Measurements from ENCODE around the gene STAT6.

Gene STAT6

GRCh38 chr12:57146092-57146491 is 34.9 kb upstream of the STAT6 start:
- no peak for DNase-seq

- no peak for DNase-seq
Measured at GRCh38 chr12:57145460-57146059, 34.4 kb upstream of the STAT6 start.

DNA sequence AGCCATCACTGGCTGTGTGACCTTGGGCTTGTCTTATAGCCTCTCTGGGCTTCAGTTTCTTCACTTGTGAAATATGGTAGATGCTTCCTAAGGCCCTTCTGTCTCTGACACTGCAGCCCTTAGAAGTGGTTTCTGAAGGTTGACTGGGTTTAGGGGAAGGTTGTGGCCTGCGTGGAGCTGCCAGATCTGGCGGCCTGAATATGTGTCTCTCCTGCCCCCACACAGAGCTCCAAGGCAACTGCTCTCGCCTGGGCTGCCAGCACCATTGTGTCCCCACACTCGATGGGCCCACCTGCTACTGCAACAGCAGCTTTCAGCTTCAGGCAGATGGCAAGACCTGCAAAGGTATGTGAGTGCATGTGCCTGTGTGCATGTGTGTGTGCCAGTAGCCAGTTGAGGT is 32.3 kb upstream of the STAT6 start:
- DNase-seq = no peak

- DNase-seq = no peak
Measured at GRCh38 chr12:57142727-57143126, 31.6 kb upstream of the STAT6 start.

DNA sequence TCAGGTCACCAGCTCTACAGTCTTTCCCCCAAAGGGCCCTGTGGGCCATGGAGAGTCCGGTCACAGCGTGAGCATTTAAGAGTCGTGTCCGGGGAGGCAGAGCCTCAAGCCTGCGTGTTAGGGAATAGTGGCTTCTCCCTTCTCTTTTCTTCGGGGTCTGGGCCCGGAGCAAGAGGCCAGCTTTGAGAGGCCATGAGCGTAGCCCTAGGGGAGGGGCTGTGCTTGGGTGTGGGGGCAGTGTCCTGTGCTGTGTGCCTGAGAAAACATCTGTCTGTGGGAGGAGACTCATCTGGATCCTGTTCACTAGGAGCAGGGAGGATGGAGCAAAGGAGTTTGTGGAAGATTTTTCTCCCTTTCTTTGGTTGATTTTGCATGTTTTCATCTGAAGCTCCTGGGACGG is 31.0 kb upstream of the STAT6 start:
- no peak for DNase-seq

DNA sequence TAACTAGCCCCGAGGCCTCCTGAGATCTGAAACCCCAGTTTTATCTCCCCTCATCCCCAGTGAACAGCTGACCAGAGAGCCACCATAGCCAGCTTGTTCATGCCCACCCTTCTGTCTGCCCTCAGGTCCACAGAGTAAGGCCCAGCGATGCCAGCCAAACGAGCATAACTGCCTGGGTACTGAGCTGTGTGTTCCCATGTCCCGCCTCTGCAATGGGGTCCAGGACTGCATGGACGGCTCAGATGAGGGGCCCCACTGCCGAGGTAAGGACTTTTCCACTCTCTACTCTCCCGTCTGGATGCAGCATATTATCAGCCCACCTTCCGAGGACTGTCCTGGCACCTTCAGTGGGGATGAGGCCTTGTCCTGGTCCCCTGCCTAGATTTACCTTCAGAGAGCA is 30.1 kb upstream of the STAT6 start:
- DNase-seq = no peak

- DNase-seq = no peak
Measured at GRCh38 chr12:57139796-57140649, 28.9 kb upstream of the STAT6 start.

DNA sequence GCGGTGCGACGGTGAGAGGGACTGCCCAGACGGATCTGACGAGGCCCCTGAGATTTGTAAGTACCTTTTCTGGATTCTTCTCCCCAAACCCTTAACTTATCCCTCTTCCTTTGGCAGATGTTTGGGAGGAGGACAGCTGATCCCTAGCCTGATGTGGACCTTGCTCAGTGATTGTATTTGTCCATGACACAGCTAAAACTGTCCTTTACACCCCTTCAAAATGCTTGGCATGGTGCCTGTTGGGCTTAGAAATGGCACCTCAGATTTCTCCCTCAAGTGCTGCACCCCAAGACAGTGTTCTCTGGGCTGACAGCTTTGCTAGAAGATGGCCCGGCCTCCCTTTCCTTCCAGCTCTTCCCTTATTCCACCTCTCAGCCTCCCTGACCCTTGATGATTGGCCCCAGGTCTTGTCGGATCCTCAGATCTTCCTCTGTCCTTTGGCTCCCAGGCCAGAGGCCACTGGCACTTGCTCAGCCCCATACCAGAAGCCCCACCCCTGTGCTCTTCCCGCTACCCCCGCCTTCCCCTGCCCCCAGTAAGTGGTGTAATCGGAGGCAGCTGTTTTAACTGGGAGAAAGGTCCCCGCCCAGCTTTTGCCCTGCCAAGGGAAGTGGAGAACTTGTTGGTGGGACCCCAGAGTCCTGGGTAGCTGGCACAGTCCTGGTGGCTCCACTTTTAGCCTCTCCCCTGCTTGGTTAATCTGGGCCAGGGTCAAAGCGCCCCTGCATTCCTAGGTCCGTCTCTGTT is 27.5 kb upstream of the STAT6 start:
- no peak for DNase-seq

- no peak for DNase-seq
Measured at GRCh38 chr12:57135527-57136326, 24.6 kb upstream of the STAT6 start.

DNA sequence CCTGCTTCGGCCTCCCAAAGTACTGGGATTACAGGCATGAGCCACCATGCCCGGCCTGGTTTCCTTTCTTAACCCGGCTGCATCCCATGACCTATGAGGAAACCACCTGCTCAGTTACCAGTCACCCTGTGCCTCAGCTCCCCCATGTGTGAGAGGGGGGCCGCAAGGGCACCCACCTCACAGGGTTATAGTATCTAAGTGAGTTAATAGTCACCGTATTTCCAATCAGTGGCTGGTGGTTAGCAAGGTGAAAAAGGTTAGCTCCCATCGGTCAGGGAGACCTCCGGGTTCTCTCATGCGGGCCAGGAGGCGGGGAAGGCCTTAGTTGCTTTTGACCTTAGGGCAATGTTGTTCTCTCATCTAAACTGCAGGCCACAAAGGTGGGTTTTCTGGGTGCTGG is 23.8 kb upstream of the STAT6 start:
- no peak for DNase-seq

GRCh38 chr12:57133916-57134315 is 22.8 kb upstream of the STAT6 start:
- no peak for DNase-seq

DNA sequence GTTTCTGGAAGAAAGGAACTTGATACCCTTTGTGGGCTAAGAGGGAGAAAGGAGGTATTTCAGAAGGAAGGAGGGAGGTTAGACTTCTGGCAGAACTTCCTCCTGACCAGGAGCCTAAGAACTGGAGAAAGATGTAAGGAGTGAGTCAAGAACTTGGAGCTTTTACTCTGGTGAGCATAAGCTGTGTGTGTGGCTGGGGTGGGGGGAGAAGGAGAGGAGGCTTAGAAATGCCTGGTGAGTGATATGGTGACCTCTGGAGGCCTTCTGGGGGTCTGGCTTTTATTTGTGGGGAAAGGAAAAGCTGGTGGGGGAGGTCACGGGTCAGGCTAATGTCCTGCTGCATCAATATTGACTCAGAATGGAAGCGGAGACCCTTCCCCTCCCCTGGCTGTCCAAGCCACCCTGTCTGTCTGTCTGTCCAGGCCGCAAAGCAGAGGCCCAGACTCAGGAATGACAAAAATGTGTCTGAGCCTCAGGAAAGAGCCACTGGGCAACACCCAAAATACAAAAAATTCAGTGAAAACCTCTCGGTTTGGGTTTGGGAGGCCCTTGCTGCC is 21.9 kb upstream of the STAT6 start:
- DNase-seq = no peak

DNA sequence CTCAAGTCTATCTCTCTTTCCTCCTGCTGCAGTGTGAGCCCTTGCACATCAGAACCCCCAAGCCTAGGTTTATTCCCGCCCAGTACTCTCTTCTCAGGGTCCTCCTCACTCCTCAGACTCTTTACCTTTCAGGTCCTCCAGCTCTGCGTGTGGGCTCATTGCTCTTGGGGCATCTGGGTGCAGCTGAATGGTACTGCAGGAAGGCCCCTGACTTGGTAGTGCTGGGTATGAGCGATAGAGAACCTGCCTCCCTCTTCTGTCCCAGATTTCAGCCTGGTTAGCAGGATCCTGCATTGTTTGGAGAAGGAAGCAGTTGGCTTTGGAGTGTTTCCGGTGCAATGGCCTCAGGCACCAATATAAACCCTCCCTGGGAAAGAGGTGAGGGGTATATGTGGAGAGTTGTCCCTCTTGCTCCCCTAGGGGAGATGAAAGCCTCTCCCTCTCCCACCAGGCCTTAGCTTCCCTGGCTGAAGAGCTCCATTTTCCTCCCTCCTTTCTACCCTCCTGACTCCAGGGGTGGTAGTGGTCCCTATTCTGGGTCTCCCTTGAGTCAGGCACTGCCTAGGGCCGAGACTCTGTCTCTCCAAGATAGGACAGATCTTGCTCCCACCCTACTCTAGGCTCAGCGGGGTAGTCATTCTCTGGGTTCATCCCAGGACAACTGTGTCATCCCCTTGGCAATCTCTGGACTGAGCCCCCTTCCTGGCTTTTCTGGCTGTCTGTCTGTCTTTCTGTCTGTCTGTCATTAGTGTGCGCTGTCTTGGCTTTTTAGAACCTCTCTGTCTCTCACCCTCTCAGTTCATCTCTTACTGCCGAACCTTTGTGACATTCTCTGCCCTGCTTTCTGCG is 21.0 kb upstream of the STAT6 start:
- DNase-seq = no peak

GRCh38 chr12:57130941-57131340 is 19.8 kb upstream of the STAT6 start:
- DNase-seq = no peak

- no peak for DNase-seq
Measured at GRCh38 chr12:57129889-57130288, 18.7 kb upstream of the STAT6 start.

DNA sequence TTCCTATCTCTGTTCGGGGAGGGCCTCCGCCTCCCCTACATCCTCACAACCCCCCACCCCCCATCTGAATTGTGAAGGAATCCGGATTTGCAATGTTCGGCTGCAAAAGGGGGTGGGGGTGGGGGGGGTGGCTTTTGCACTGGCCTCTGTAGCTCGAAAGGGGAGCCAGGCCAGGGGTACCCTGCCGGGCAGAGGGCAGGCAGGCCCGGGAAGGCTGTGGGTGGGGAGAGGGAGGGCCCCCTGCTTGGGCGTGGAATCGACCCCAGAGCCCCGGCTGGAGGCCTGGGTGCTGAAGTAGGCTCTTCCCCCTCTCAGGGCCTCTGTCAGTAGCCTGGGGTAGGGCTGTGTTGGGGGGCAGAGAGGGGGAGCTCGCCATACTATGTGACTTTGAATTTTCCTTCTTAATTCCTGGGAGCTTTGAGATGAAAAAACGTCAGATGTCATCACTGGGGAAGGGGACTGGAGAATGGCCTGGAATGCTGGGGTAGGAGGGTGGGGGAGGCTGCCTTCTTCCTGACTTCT is 18.2 kb upstream of the STAT6 start:
- DNase-seq = no peak

DNA sequence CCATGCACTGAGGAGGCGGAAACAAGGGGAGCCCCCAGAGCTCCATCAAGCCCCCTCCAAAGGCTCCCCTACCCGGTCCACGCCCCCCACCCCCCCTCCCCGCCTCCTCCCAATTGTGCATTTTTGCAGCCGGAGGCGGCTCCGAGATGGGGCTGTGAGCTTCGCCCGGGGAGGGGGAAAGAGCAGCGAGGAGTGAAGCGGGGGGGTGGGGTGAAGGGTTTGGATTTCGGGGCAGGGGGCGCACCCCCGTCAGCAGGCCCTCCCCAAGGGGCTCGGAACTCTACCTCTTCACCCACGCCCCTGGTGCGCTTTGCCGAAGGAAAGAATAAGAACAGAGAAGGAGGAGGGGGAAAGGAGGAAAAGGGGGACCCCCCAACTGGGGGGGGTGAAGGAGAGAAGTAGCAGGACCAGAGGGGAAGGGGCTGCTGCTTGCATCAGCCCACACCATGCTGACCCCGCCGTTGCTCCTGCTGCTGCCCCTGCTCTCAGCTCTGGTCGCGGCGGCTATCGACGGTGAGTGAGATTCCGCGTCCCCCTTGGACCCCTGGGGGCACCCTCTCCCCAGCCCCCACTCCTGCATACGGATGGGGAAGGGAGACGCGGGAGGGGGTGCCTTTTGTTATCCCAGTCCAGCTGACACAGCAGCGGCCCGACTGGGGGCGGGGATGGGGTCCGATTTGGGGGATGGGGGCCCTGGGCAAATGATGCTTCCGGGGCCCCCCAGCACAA is 17.5 kb upstream of the STAT6 start:
- no peak for DNase-seq

- peak; percentile 74 for DNase-seq
Measured at GRCh38 chr12:57127726-57128518, 16.8 kb upstream of the STAT6 start, which contains the start of gene LRP1. TSS of gene LRP1 (plus strand) at chr12:57128483. CDS start at chr12:57128965, 482 bp downstream.

DNA sequence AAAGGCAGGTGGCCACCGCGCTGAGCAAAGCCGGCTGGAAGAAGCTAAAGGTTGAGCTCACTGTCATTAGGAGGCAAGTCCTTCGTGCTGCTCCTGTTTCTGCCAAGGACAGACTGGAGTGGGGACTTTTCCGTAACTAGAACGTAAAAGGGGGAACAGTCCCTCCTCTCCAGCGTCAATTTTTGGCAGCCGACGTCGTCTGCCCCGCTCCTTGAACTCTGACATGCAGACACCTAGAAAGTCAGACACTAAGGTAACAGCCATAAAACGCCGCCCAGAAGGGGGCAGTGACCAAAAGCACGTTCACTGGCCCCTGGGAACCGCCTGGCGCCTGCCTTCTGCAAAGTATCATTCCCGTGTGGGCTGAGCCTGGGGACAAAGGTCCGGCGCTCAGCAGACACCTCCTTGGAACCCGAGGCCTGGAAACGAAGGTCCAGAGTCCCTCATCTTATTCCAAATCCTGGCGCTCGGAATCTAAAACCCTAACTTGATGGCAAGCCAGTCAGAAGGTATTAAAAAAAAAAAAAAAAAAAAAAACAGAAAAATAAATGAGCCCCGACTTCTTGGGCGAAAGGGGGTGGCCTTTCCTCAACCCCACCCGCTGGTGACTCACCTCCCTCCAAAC is 16.1 kb upstream of the STAT6 start:
- no peak for DNase-seq
